ENCODE results near the gene SLC25A39. TPM values are rescaled to one million over a fixed set of nuclear protein-coding genes. Genes with fewer than 3 reads are reported as not detected.

Gene SLC25A39
- total and polyA plus RNA-seq, 9 of the 15 experiments (the other 6 are each of a cell fraction or from before 2014, with no cell fraction given): 4.8 to 267 (median 140) TPM

GRCh38 chr17:44314524-44314868 lies 10.1 kb downstream of the SLC25A39 start:
- Histone ChIP-seq H3K27ac (ENCODE audit: extremely low read depth, low read depth, low read length) (no peak overlapping the region), H3K79me2 (ENCODE audit: control insufficient read depth, insufficient read depth, low read length) (no peaks in the 10 kb centered on the region), H3K4me2 (ENCODE audit: insufficient read depth, low read length) (no peak overlapping the region), H3K9me3 (replicated peaks; ENCODE audit: control insufficient read depth, insufficient read depth, low read depth, low read length) (no peaks in the 10 kb centered on the region), H4K20me1 (replicated peaks; ENCODE audit: control insufficient read depth, insufficient read depth, low read length) (peaks cover 8% of the 10 kb centered on the region; the same call in 1 of the 2 replicates), H3K4me3 (no peak overlapping the region), H3K27me3 (ENCODE audit: control insufficient read depth in 2 of 2, insufficient read depth in 2 of 2, low read length in 2 of 2) (peaks cover 3 to 38% of the 10 kb centered on the region in 2 experiments; a peak in 4 of 5 replicates), H3K9me1 (ENCODE audit: control insufficient read depth, insufficient read depth, low read length) (peaks cover 6% of the 10 kb centered on the region), H2AFZ (ENCODE audit: low read depth, low read length) (no peak overlapping the region), H3K36me3 (ENCODE audit: control insufficient read depth, insufficient read depth, low read length) (peaks cover 9% of the 10 kb centered on the region; the same call in 2 of the 3 replicates), H3K4me1 (replicated peaks in 1 of 2; ENCODE audit: control insufficient read depth in 2 of 2, insufficient read depth in 2 of 2, low read length in 2 of 2) (peaks cover 5 to 44% of the 10 kb centered on the region in 2 experiments; a peak in 3 of 5 replicates), H3K9ac (ENCODE audit: insufficient read depth in 1 of 2, low read depth in 2 of 2, low read length in 2 of 2) (no peak overlapping the region)
- intact Hi-C loops (cut with micrococcal nuclease) (no loop called here), in situ Hi-C loops (cut with MboI) (no loop called here)
- WGBS (ENCODE audit: insufficient coverage, low coverage, missing lambda C conversion rate): 37% methylated on average over 7 of the region's 11 CpGs
- POLR2A ChIA-PET: interaction anchor here (0.5 to 0.6 kb wide), 2 partner anchors 18 to 34 kb away, joined by 3 read pairs; no protein-coding TSS in a partner anchor
- ATAC-seq (no peak), DNase-seq (ENCODE audit: extremely low read depth in 1 of 4, low spot score in 3 of 4) (peak in 1 of 4 experiments; percentile 6), FAIRE-seq (no peak)
- CTCF ChIA-PET (ENCODE audit: low intra/inter-chr PET ratio): no interaction called here
- no TSS peak for BruUV-seq (replicated peaks)
- TF ChIP-seq ZNF408 (CRISPR knock-in tag; IDR thresholded peaks at IDR 0.05; ENCODE audit: low read depth) (no peak), NFIC (IDR thresholded peaks at IDR 0.05) (peak; percentile 16; the same call in 1 of the 2 replicates), ZNF24 (IDR thresholded peaks at IDR 0.05) (no peak), ZNF740 (CRISPR knock-in tag; IDR thresholded peaks at IDR 0.05) (0 out of 2 replicates have a peak, but pooled peaks have one; percentile 18), ZNF740 (tag; IDR thresholded peaks at IDR 0.05) (no peak), COPS2 (conservative IDR thresholded peaks at IDR 0.05) (no peak)
